GM21529 (cell line): Measurements from ENCODE around the gene UBXN11.
A peak's percentile ranks its signal among the peaks of the same experiment; 100 is the strongest.

Source experiments
- ATAC-seq: cut with Tn5 transposase; IDR thresholded peaks from one replicate; pipeline ENCODE4 v1.9.1; 2021; ENCODE audit not compliant: unreplicated experiment

UBXN11 gene, protein sequence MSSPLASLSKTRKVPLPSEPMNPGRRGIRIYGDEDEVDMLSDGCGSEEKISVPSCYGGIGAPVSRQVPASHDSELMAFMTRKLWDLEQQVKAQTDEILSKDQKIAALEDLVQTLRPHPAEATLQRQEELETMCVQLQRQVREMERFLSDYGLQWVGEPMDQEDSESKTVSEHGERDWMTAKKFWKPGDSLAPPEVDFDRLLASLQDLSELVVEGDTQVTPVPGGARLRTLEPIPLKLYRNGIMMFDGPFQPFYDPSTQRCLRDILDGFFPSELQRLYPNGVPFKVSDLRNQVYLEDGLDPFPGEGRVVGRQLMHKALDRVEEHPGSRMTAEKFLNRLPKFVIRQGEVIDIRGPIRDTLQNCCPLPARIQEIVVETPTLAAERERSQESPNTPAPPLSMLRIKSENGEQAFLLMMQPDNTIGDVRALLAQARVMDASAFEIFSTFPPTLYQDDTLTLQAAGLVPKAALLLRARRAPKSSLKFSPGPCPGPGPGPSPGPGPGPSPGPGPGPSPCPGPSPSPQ

DNA sequence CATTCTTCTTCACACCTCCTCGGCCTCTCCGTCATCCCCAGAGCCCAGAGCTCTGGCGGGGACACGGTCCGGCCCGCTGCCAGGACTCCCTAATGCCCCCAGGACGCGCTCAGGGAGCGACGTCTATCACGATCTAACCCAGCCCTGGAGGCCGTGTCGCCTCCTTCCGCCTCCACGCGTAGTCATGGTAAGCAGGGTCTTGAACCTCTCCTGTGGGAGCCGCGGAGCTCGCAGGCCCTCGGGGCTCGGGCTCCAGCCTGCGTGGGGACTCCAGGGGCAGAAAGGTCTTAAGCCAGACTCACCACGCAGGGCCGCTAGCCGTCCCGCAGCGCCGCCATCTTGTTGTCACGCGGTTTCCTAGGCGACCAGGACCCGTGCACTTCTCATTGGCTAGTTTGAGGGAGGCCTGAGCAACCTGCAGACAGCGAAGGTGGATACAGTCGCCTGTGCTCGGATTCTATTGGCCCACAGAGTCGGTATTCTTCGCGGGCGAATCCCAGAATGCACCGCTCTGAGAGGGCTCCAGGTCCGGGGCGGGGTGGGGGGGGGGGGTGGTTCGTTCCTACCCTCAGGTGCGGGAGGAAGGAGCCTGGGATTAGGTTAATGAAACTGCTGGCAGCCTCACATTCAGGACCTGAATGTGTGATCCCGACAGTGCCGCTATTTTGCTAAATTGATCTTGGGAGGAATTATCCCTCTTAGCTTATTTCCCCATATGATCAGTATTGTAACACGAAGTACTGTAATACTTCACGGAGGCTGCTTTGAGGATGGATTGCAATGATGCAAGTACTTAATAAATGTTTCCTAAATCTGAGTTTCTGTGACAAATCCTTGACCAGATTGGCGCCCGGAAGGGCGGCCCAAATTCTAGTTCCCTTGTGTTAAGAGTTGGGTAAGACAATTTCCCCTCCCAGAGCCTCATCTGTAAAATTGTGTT lies at the start of gene UBXN11:
TSS of gene UBXN11 (minus strand) at position 347 of the 940 bp plus-strand sequence. CDS start 3,753 bp downstream, outside the sequence.
- ATAC-seq, result peak; percentile 97

DNA sequence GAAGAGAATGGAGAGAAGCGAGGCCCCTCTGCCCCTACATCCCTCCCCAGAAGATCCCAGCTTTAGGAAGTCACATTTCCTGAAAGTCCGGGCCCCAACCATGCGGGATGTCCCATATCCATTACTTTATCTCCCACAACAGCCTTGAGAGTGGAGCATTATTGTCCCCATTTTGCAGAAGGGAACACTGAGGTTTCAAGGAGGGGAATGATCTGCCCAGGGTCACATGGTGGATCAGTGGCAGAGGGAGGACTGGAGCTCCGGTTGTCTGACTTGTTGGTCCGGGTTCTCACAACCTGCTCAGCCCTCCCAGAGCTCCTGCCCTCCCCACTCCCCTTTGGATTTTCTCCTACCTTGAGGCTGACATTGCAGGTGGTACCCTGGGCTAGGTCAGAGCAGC lies 49.7 kb upstream of the UBXN11 start:
- no peak for ATAC-seq

DNA sequence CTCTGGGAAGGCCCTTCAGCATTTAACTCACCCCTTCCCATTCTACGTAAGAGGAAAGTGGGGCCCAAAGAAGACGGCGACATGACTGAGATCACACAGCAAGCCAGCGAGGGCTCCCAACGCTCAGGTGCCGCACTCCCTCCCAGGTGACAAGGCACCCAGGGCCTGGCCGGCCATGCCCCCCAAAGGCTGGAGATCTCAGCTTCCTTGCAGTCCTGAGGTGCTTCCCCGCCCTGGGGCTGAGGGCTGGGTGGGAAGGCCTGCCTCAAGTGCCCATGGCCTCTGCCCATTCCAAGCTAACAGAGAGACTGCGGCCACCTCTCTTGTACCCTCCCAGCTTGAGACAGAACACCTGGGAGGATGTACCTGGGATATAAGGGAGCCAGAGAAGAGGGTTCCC lies 48.5 kb upstream of the UBXN11 start:
- no peak for ATAC-seq

DNA sequence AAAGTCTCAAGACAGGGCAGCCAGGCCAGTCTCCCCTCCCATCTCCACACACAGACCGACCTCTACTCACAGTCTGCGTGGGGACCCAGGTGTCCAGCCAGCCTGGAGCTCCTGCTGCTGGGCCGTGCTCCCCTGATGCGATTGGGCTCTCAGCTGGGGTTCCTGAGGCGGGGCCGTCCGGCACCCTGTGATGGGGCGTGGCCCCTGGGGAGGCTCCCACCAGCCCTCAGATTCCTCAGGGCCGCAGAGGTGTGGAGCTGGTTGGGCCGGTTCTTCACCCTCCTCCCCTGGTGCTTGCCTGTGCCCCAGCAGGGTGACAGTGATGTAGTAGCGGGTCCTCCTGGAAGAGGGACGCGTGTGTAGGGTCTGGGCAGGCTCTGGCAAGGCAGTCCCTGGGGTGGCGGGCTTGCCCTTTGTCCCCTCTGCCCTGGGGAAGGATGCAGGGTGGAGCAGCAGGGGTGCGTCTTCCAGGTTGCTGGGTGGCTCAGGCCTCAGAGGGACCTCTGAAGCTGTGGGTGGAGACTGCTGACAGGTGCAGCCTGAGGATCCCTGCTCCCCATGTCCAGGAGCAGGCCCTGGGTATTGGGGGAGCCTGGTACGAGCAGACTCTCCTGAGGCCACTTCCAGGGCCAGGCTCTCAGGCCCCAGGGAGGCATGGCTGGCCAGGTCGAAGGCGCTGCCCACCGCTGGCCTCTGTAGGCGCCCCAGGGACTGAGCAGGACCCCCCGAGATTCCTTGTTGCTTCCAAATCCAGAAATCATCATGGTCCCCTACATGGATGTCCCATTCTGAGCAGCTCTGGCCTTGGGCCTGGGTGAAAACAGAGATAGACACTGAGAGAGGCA lies 47.8 kb upstream of the UBXN11 start, which contains the start of gene CRYBG2:
TSS of gene CRYBG2 (minus strand) at position 155 of the 845 bp plus-strand sequence. CDS start 7,473 bp downstream, outside the sequence.
- no peak for ATAC-seq

DNA sequence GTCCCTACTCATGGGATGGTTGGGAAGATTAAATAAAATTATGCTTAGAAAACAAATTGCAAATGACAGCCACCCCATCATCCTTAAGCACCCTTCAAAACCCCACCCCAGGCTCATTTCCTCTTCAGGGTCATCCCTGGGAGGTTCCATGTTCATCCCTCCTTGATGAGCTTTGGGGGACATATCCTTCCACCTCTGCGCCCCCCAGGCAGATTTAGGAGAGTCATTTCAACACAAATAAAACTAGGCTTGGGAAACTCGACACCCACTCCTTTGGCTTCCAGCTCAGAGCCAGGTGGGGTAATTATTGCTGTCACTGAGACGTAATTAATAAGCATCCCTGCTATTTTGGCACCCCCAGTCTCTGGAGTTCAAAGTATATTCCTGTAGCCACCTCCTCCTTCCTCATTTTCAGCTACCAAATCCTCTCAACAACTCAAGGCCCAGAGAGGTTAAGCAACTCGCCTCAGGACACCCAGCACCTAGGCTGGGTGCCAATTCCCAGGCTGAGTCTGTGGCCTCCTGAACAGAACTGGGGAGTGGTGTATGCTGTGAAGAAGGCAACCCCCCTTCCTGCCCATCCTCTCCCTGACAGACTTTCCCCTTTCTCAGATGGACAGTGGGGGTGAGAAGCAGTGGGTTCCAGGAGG lies 46.9 kb upstream of the UBXN11 start:
- no peak for ATAC-seq

DNA sequence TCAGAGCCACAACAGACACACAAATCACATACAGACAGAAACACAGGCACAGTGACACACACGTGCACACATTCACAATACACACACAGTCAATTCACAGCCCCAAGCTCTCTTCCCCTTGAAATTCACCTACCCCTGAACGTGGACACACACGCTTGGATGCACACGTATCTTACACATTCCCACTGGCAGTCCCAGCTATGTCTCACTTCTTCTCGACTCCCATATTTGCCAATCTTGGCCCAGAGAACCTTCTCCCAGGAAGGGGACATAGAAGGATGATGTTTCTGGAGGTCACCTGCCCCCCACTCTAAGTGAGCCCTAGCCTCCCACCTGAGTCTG lies 45.9 kb upstream of the UBXN11 start:
- no peak for ATAC-seq

DNA sequence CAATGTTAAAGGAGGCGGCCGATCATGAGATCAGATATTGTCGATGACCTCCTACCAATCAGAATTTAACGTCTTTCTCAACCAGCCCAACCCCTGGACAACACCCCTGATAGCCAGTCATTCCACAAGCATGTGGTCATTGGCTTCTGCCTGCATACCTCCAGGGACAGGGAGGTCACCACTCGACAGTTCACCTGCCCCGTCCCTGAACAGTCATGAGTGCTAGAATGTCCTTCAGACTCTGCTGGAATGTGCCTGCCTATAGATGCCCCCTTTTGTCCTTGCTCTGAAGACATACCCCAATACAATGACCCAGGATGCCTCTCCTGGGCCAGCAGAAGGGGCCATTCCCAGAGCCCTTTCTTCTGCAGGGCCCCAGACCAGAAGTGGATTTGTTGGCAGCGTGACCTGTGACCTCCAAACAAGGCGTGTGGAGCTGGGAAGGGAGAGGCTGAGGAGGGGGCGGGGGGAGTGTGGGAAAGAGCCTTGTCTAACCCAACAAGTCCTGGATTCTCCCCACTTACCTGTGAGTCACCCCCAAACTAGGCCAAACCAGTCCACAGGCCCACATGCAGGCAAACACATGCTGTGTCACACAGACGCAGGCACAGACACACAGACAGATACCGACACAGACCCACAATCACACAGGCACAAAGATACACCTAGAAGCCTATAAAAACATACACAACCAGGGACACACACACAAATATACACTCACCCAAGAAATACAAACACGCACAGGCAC lies 45.3 kb upstream of the UBXN11 start:
- no peak for ATAC-seq

DNA sequence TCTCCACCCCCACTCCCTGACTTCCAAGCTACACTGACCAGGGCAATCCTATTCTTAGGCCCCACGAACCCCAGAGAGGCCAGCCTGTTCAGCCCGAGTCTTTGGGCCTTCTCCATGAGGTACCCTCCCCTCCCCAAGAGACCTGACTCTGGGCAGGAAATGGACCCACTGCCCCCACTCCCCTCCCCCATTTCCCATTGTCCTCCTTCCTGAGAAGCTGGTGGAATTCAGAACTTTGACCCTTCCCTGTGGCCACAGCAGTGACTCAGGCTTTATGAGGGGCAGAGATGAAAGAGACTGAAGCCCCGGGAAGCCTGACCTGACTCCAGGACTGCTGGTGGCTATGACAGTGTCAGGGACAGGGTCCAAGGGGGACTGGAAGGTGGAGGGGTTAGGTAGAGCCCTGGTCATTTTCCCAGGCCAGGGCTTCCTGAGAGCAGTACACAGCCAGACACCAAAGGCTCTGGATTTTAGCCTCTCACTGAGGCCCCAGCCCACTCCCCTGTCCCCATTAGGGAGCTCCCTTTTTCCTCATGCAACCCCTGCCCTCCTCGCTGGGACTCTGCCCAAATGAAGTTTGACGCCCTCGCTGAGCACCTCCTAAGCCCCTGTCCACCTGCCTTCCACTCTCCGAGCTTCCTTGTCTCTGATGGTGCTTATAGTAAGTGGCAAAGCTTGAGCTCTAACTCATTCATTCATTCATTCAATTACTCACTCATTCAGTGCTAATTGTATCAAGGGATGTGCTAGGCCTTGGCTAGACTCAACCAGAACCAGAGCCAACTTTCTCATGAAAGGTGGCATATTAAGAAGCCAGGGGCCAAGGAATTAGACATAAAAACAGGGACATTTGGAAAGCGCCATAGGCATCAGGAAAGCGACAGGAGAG lies 44.5 kb upstream of the UBXN11 start:
- ATAC-seq, result no peak

DNA sequence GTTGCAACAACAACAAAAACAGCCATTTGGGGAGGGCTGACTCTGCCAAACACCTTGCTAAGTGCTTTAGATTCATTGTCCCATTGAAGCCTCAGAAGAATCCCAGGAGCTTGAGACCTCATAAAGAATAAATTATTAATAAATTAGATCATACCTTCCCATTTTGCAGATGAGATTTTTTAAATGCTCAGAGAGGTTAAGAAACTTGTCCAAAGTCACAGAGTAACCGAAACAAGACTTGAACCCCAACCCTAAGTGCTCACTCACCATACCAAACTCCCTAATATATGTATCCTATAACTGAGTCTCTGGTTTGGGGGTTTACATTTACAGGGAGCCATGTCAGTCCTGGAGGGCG lies 43.9 kb upstream of the UBXN11 start:
- ATAC-seq, result no peak

DNA sequence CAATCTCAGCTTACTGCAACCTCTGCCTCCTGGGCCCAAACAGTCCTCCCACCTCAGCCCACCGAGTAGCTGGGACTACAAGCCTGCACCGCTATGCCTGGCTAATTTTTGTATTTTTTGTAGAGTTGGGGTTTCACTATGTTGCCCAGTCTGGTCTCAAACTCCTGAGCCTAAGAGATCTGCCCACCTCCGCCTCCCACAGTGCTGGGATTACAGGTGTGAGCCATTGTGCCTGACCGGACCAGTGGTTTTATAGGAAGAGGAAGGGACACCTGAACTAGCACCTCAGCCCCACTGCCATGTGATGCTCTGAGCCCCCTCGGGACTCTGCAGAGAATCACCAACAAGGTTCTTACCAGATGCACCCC lies 43.4 kb upstream of the UBXN11 start:
- ATAC-seq, result no peak

DNA sequence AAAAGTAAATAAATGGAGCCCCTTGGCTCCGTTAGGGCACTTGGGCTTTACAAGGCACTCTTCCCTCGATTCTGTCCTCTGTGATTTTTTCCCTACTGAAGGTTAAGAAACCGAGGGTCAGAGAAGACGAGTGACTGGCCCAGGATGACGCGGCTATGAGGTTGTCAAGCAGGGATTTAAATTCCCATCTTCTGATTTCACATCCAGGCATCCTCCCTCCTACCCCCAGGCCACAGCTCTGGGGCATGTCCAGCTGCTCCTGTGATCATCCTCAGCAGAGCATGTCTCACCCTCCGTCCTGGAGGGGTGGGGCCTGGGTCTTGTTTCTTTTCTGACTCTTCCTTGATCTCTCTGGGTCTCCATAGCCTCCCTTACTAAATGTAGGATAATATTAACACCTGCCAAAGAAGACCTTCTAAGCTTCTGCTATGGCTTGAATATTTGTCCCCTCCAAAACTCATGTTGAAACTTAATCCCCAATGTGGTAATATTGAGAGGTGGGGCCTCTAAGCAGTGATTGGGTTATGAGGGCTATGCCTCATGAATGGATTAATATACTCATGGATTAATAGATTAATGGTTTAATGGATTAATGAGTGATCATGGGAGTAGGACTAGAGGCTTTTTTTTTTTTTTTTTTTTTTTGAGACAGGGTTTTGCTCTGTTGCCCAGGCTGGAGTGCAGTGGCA lies 42.9 kb upstream of the UBXN11 start:
- ATAC-seq, result no peak

DNA sequence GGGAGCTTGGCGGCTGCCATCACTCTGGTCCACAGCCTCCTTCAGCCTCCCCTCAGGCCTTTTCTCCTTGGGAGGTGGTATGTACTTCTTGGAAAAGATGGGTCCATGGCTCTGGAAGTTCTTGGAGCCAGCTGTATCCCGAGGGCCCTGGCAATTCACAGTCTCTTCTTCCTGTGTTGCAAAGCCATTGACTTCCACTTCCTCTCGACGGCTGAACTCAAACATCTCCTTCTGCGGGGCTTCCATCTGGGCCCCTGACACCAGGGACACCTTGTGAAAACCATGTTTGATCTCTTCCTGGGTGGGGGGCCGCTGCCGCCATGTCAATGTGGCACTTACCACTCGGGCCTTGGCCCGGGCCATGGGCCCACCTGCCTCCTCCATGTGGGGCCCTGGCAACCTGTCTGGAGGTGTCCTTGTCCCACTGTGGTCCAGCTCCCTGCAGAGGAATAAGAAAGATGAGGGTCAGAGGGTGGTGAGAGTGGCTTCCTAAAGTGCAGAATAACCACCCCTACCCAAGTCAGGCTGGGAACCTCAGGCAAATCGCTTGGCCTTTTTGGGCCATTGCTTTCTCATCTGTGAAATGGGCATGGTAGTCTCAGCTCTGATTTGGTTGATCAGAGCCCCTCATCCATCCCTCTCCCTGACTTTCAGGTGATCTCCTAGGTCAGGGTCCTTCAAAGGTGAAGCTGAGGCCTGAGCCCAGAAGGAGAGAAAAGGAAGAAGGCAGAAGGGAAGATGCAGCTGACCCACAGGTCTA lies 40.0 kb upstream of the UBXN11 start:
- ATAC-seq, result no peak

DNA sequence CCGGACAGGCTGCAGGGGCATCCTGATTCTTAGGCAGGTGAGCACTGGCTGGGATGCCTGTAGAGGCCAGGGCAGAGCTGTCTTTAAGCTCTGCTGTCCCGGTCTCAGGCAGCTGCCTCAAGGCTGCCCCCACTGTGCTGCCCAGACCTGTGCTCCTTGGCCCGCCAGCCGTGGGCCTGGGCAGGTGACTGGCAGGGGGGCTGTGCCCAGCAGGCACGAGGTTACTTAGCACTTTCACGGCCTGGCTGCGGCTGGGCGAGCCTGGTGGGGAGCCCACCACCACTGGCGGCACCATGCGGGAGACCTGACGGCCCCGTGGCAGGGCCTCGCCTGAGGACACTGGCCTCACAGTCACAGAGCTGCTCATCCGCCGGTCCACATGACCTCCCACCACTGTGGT lies 39.3 kb upstream of the UBXN11 start:
- ATAC-seq, result no peak

DNA sequence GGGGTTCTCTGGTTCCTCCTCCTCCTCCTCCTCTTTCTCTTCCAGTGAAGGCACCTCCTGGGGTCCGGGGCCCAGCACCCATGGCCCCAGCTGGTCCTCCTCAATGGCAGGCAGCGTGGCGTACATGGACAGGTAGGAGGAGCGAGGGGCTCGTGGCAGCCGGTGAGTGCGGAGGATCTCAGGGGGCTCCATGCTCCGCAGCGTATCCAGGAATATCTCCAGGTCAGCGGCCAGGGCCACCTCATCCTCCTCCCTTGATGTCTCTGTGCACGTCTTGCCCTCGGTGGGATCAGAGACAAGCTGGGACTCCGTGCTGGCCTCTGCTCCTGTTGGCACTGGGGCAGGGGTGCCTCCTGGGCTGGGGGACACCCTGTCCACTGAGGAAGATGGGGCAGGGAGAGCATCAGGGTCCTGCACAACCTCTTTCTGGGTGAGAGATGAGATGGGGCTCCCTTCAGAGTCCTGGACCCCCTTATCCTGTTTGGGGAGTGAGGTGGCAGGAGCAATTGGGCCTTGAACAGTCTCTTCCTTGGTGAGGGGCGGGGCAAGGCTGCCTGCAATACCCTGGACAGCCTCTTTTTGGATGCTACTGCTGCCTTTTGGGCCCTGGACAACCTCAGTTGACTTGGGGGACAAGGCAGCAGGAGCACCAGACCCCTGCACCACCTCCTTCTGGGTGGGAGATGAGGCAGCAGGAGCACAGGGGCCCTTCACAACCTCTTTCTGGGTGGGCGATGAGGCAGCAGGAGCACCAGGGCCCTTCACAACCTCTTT lies 37.9 kb upstream of the UBXN11 start:
- no peak for ATAC-seq

DNA sequence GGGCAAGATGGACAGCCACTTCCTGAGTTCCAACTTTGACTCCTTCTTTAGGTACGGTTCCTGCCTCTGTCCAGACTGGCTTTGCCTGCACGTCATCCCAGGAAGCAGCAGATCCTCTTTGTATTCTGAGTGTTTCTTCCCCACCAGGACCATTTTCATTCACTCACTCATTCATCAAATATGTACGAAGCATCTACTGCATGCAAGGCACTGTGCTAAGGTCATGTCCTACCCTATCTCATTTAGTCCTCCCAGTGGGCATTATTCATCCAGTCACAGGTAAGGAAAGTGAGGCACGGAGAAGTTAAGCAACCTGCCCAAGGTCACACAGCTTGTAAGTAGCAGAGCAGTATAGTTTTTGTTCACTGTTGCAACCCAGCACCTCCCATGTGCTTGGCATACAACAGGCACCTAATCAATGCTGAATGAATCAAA lies 33.6 kb upstream of the UBXN11 start:
- no peak for ATAC-seq

DNA sequence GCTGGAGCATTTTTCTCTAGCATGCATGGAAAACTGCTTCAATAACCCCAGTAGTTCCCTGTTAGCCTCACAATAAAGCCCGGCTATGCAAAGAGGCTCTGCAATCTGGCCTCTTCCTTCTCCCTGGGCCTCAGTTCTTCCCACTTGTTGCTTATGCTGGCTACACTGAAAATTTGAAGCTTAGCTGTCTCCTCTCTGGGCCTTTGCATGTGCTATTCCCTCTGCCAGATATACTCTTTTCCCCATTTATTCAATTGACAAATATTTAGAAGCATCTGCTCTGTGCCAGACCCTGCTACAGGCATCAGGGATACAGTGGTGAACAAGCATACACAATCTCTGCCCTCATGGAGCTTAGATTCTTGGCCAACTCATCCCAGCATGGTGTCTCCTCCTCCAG lies 32.2 kb upstream of the UBXN11 start:
- no peak for ATAC-seq

DNA sequence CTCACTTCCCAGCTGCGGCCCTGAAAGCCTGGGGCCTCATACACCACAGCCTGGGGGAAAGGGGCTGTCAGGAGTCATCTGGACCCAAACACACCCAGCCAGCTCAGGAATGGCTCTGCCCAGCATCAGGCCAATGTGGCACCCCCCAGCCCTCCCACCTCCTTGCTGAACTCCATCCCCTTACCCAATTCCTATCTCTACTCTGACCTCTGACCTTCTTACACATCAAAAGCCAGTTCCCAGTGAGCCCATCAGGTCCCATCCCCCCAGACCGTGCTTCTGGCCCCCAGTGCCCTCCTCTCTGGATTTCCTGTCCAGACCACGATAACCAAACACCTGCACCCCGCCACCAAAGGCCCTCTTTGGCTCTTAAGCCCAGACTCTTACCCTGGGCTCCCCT lies 31.2 kb upstream of the UBXN11 start:
- no peak for ATAC-seq
